GM12891 (cell line): ENCODE data around the gene CA5A.

ENCODE experiments used
- POLR2A ChIP-seq: IDR thresholded peaks from 2 replicates; pipeline ENCODE4 v1.6.1; 2011; ENCODE audit warnings: low read depth, low read length, control low read depth
- POLR2AphosphoS5 ChIP-seq: IDR thresholded peaks from 2 replicates; pipeline ENCODE4 v1.6.1; 2011; ENCODE audit warnings: low read depth, low read length, control low read depth
- POU2F2 ChIP-seq: IDR thresholded peaks from 2 replicates; pipeline ENCODE4 v1.6.1; 2011; ENCODE audit warnings: low read depth, mild to moderate bottlenecking, control low read depth, low read length, moderate library complexity
- SPI1 ChIP-seq: IDR thresholded peaks from 2 replicates; pipeline ENCODE4 v1.6.1; 2011; ENCODE audit warnings: low read depth, low read length, control low read depth
- TAF1 ChIP-seq: IDR thresholded peaks from 2 replicates; pipeline ENCODE4 v1.6.1; 2011; ENCODE audit warnings: low read depth, low read length, control low read depth

DNA sequence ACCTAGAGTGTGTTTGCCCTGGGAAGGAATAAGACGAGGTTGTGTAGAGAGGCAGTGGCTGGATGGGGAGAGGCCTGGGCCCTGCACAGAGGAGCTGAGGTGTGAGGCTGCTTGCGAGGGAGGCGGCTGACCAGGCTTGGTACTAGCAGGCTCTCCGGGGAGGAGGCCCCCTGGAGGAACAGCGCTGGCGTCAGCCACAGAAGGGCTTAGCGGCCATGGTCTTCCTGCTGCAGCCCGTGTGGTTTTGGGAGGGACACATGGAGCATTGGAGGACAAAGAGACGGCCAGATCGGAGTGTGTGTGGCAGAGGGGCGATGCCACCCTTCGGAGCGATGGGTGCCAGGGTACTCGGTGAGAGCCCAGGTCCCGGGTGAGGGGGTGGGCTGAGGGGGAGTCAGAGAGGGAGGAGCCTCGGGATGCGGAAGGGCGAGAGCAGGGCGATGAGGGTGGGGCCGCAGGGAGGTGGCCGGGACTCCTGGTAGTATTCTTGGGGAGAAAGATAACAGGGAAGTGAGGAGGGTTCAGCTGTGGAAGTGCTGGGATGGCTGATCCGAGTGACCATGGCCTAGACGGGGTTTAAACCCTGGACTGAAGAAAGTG is 23.2 kb upstream of the CA5A start:
- TF ChIP-seq POLR2A = no peak
- no peak for TF ChIP-seq POLR2AphosphoS5
- TF ChIP-seq TAF1 = no peak
- no peak for TF ChIP-seq POU2F2
- TF ChIP-seq SPI1 = no peak
